Left cardiac atrium (tissue), 4 donors: ENCODE measurements around the gene PIGR. TPM values are rescaled to one million over a fixed set of nuclear protein-coding genes. Genes with fewer than 3 reads are reported as not detected.

Source experiments
- ATAC-seq, 2 donors: fragments of 200-7000 bp; cut with Tn5 transposase; one replicate each; pipeline ENCODE4 v1.9.1; 2020; ENCODE audit warnings: mild to moderate bottlenecking in 2 of 2, moderate library complexity in 2 of 2
- DNase-seq: peaks from one replicate; pipeline ENCODE4 v3.0.0-alpha.2; 2020
- intact Hi-C, 2 donors: fragments of 100-400 bp; cut with DNase I; formaldehyde crosslinking; loops; one replicate each; pipeline versions ENCODE4 v1.14.1 to v1.15.1; 2022 to 2023
- long read RNA-seq: library from polyadenylated mRNA; unstranded; transcript quantifications from one replicate; pipeline ENCODE4 v2.0.0, GENCODE V29; 2021
- total RNA-seq, 2 donors: library from RNA; stranded (reverse); fragmentation: NEBNext Ultra II Directional; extraction: Animal tissue kit (Norgen Biotek cat#: 25700); gene quantifications; one replicate each; pipeline ENCODE4 v1.2.1, GENCODE V29; 2021
- donor health status: DM: no; HTN: yes; CAD: no.
- donor health status: DM: no; HTN: yes; CAD: no; lungs with severe emphysema.
- donor health status: DM: yes; HTN: yes; CAD: no.
- donor health status: Dilated cardiomyopathy.

The PIGR gene
- total RNA-seq, result under 1 TPM; 0.06 to 0.16 TPM
- long read RNA-seq, result 0 reads

- intact Hi-C loops, result no loop called here
- no peak for ATAC-seq
Measured at GRCh38 chr1:206946261-206946660, at the start of gene PIGR. Gene PIGR, minus strand, starts transcription at chr1:206946466. Its CDS starts 5,935 bp downstream, at chr1:206940531.

GRCh38 chr1:206992790-206993189, 46.5 kb upstream of the PIGR start:
- DNase-seq (no peak), ATAC-seq (no peak)
- intact Hi-C loops, result no loop called here

More at GRCh38 chr1:206946261-206946660, at the start of gene PIGR:
- no peak for DNase-seq

- no peak for ATAC-seq
- intact Hi-C loops, result loop anchor here in 1 of 2 donors (10.0 kb wide), 1 partner anchor 183 kb away; no protein-coding TSS in a partner anchor
Measured at GRCh38 chr1:206987873-206988272, 41.6 kb upstream of the PIGR start.

GRCh38 chr1:206986885-206987284, 40.6 kb upstream of the PIGR start:
- no peak for ATAC-seq
- intact Hi-C loops, result loop anchor here in 1 of 2 donors (10.0 kb wide), 1 partner anchor 182 kb away; no protein-coding TSS in a partner anchor
- no peak for DNase-seq

More at GRCh38 chr1:206987873-206988272, 41.6 kb upstream of the PIGR start:
- no peak for DNase-seq

- ATAC-seq (no peak), DNase-seq (no peak)
- intact Hi-C loops, result loop anchor here in 1 of 2 donors (10.0 kb wide), 1 partner anchor 182 kb away; no protein-coding TSS in a partner anchor
Measured at GRCh38 chr1:206986402-206986801, 40.1 kb upstream of the PIGR start.

- no peak for ATAC-seq
- intact Hi-C loops, result loop anchor here in 1 of 2 donors (10.0 kb wide), 1 partner anchor 180 kb away; no protein-coding TSS in a partner anchor
- DNase-seq, result no peak
Measured at GRCh38 chr1:206985162-206985749, 39.0 kb upstream of the PIGR start.

GRCh38 chr1:206982216-206982615, 36.0 kb upstream of the PIGR start:
- DNase-seq (peak; percentile 35), ATAC-seq (peak; percentile 63 to 86)
- intact Hi-C loops, result loop anchor here in 1 of 2 donors (5.0 to 10.0 kb wide), 2 partner anchors 177 to 350 kb away; no protein-coding TSS in a partner anchor

GRCh38 chr1:206979379-206980043, 33.2 kb upstream of the PIGR start:
- intact Hi-C loops, result loop anchor here in 1 of 2 donors (5.0 to 10.0 kb wide), 2 partner anchors 175 to 347 kb away; no protein-coding TSS in a partner anchor
- ATAC-seq (no peak), DNase-seq (no peak)

- ATAC-seq, result no peak
- intact Hi-C loops, result no loop called here
- DNase-seq, result no peak
Measured at GRCh38 chr1:206978259-206978658, 32.0 kb upstream of the PIGR start.

- no peak for ATAC-seq
- DNase-seq, result no peak
- intact Hi-C loops, result no loop called here
Measured at GRCh38 chr1:206975306-206975705, 29.0 kb upstream of the PIGR start.

GRCh38 chr1:206974140-206974539, 27.9 kb upstream of the PIGR start:
- intact Hi-C loops, result no loop called here
- ATAC-seq (no peak), DNase-seq (no peak)

- DNase-seq (no peak), ATAC-seq (no peak)
- intact Hi-C loops, result no loop called here
Measured at GRCh38 chr1:206972728-206973127, 26.5 kb upstream of the PIGR start.

GRCh38 chr1:206971029-206971655, 24.9 kb upstream of the PIGR start:
- ATAC-seq (no peak), DNase-seq (no peak)
- intact Hi-C loops, result no loop called here

- intact Hi-C loops, result no loop called here
- DNase-seq (no peak), ATAC-seq (no peak)
Measured at GRCh38 chr1:206970446-206970845, 24.2 kb upstream of the PIGR start, which contains the start of gene FCAMR. Gene FCAMR, minus strand, starts transcription at chr1:206970460. Its CDS starts 335 bp downstream, at chr1:206970125.

- ATAC-seq (no peak), DNase-seq (no peak)
- intact Hi-C loops, result no loop called here
Measured at GRCh38 chr1:206969090-206969489, 22.8 kb upstream of the PIGR start.

- intact Hi-C loops, result no loop called here
- DNase-seq (no peak), ATAC-seq (peak in 1 of 2 donors; percentile 52)
Measured at GRCh38 chr1:206967096-206967849, 21.0 kb upstream of the PIGR start.

GRCh38 chr1:206965781-206966180, 19.5 kb upstream of the PIGR start:
- DNase-seq (no peak), ATAC-seq (no peak)
- intact Hi-C loops, result no loop called here

- DNase-seq, result no peak
- intact Hi-C loops, result no loop called here
- no peak for ATAC-seq
Measured at GRCh38 chr1:206963740-206964139, 17.5 kb upstream of the PIGR start.

GRCh38 chr1:206963119-206963712, 16.9 kb upstream of the PIGR start:
- DNase-seq (no peak), ATAC-seq (no peak)
- intact Hi-C loops, result no loop called here
